ENCODE data around the gene DR1.
A peak's percentile ranks its signal among the peaks of the same experiment; 100 is the strongest.

The DR1 gene

GRCh38 chr1:93347334-93347899, 1.7 kb downstream of the DR1 start:
- Histone ChIP-seq H3K9ac (ENCODE audit: low read depth, low read length) (peak overlapping the region; percentile 91), H4K20me1 (ENCODE audit: insufficient read depth, low read length) (peaks cover 25% of the 10 kb centered on the region; the same call in 1 of the 2 replicates), H3K27me3 (ENCODE audit: insufficient read depth, low read length, poor library complexity) (no peaks in the 10 kb centered on the region), H3K4me1 (ENCODE audit: insufficient read depth, low read length) (peaks cover 55% of the 10 kb centered on the region), H3K4me2 (ENCODE audit: insufficient read depth, low read length) (peak overlapping the region; percentile 65), H2AFZ (ENCODE audit: low read depth, low read length) (no peak overlapping the region), H3K27ac (ENCODE audit: low read length) (peak overlapping the region; percentile 97), H3K79me2 (ENCODE audit: insufficient read depth, low read length) (peaks cover 76% of the 10 kb centered on the region), H3K36me3 (ENCODE audit: insufficient read depth, low read length) (peaks cover 20% of the 10 kb centered on the region), H3K4me3 (ENCODE audit: low read depth in 1 of 2, low read length in 2 of 2) (peak overlapping the region; percentile 66 to 86), H3K9me3 (ENCODE audit: insufficient read depth, low read length, severe bottlenecking) (no peaks in the 10 kb centered on the region)
- no peak for DNase-seq
- TF ChIP-seq EZH2 (IDR thresholded peaks at IDR 0.05; ENCODE audit: borderline replicate concordance, low read depth, low read length, severe bottlenecking), result no peak
- TF ChIP-seq, protein P1, sequence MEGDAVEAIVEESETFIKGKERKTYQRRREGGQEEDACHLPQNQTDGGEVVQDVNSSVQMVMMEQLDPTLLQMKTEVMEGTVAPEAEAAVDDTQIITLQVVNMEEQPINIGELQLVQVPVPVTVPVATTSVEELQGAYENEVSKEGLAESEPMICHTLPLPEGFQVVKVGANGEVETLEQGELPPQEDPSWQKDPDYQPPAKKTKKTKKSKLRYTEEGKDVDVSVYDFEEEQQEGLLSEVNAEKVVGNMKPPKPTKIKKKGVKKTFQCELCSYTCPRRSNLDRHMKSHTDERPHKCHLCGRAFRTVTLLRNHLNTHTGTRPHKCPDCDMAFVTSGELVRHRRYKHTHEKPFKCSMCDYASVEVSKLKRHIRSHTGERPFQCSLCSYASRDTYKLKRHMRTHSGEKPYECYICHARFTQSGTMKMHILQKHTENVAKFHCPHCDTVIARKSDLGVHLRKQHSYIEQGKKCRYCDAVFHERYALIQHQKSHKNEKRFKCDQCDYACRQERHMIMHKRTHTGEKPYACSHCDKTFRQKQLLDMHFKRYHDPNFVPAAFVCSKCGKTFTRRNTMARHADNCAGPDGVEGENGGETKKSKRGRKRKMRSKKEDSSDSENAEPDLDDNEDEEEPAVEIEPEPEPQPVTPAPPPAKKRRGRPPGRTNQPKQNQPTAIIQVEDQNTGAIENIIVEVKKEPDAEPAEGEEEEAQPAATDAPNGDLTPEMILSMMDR (IDR thresholded peaks at IDR 0.05; ENCODE audit: borderline replicate concordance, extremely low read depth, low read length, poor library complexity, severe bottlenecking), result no peak
- ATAC-seq (ENCODE audit: insufficient read depth, low read depth), result no peak

- H3K9ac ChIP-seq (ENCODE audit: low read depth, low read length), result peak overlapping the region; percentile 91
- DNase-seq (no peak), ATAC-seq (ENCODE audit: insufficient read depth, low read depth) (no peak)
- H3K4me1 ChIP-seq (ENCODE audit: insufficient read depth, low read length), result peaks cover 61% of the 10 kb centered on the region
- H4K20me1 ChIP-seq (ENCODE audit: insufficient read depth, low read length), result peaks cover 25% of the 10 kb centered on the region; the same call in 1 of the 2 replicates
- H3K27ac ChIP-seq (ENCODE audit: low read length), result peak overlapping the region; percentile 56; the same call in 1 of the 2 replicates
- H3K4me2 ChIP-seq (ENCODE audit: insufficient read depth, low read length), result peak overlapping the region; percentile 65
- no peak overlapping the region for H2AFZ ChIP-seq (ENCODE audit: low read depth, low read length)
- peaks cover 27% of the 10 kb centered on the region for H3K36me3 ChIP-seq (ENCODE audit: insufficient read depth, low read length)
- no peaks in the 10 kb centered on the region for H3K27me3 ChIP-seq (ENCODE audit: insufficient read depth, low read length, poor library complexity)
- no peaks in the 10 kb centered on the region for H3K9me3 ChIP-seq (ENCODE audit: insufficient read depth, low read length, severe bottlenecking)
- H3K79me2 ChIP-seq (ENCODE audit: insufficient read depth, low read length), result peaks cover 84% of the 10 kb centered on the region
- H3K4me3 ChIP-seq (ENCODE audit: low read depth in 1 of 2, low read length in 2 of 2), result peak overlapping the region; percentile 66 to 86; a peak in 3 of 4 replicates
- TF ChIP-seq, protein P1 (IDR thresholded peaks at IDR 0.05; ENCODE audit: borderline replicate concordance, extremely low read depth, low read length, poor library complexity, severe bottlenecking), result no peak
- no peak for TF ChIP-seq EZH2 (IDR thresholded peaks at IDR 0.05; ENCODE audit: borderline replicate concordance, low read depth, low read length, severe bottlenecking)
Observed at GRCh38 chr1:93348104-93348728, 2.5 kb downstream of the DR1 start.

DNA sequence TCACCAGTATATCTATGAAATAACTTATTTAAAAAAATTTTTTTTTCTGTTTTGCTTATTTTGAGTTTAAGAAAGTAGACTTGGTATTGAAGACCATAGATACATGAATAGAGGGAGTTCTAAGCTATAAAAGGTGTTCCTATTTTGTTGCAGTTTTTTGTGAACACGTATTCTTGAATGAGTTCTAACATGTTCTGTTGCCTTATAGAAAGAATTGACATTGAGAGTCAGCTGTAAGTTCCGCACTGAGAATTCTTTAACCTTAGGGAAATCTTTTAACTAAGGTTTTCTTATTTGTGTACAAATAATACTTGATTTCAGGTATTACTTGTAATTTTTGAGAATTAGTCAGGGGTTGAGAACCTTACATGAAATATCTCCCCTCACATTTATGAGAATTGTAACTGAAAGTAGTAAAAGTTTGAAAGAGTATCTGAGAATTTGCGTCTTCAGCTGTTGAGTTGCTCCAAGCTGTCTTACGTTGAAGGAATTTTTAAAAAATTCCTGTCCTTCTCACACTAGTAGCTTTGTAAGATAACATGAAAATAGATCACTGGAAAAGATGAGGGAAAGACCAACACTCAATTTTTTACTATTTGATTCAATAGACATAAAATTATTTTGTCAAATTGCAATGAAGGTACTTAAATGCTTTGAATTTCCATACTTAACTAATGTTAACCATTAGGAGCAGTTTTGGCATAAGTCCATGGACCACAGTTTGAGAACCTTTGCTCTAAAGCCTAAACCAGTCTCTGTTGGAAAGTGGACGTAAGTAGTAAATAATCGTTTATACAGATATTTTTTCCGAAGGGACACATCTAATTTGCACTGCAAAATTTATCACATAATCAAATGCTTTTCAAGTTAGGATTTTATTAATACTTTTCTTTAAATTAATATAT, 3.8 kb downstream of the DR1 start:
- H2AFZ ChIP-seq (ENCODE audit: low read depth, low read length), result no peak overlapping the region
- peaks cover 61% of the 10 kb centered on the region for H3K4me1 ChIP-seq (ENCODE audit: insufficient read depth, low read length)
- DNase-seq (no peak), ATAC-seq (ENCODE audit: insufficient read depth, low read depth) (no peak)
- H3K9me3 ChIP-seq (ENCODE audit: insufficient read depth, low read length, severe bottlenecking), result no peaks in the 10 kb centered on the region
- peak overlapping the region; percentile 65 for H3K4me2 ChIP-seq (ENCODE audit: insufficient read depth, low read length)
- no peaks in the 10 kb centered on the region for H3K27me3 ChIP-seq (ENCODE audit: insufficient read depth, low read length, poor library complexity)
- TF ChIP-seq, protein P1 (IDR thresholded peaks at IDR 0.05; ENCODE audit: borderline replicate concordance, extremely low read depth, low read length, poor library complexity, severe bottlenecking), result no peak
- no peak for TF ChIP-seq EZH2 (IDR thresholded peaks at IDR 0.05; ENCODE audit: borderline replicate concordance, low read depth, low read length, severe bottlenecking)
- peaks cover 97% of the 10 kb centered on the region for H3K79me2 ChIP-seq (ENCODE audit: insufficient read depth, low read length)
- H3K27ac ChIP-seq (ENCODE audit: low read length), result no peak overlapping the region; the same call in 1 of the 2 replicates
- peak overlapping the region; percentile 91 for H3K9ac ChIP-seq (ENCODE audit: low read depth, low read length)
- H3K36me3 ChIP-seq (ENCODE audit: insufficient read depth, low read length), result peaks cover 38% of the 10 kb centered on the region
- peak overlapping the region; percentile 8 to 66; a peak in 2 of 4 replicates for H3K4me3 ChIP-seq (ENCODE audit: low read depth in 1 of 2, low read length in 2 of 2)
- peaks cover 33% of the 10 kb centered on the region; the same call in 1 of the 2 replicates for H4K20me1 ChIP-seq (ENCODE audit: insufficient read depth, low read length)
